IPS-11a (cell line): ENCODE measurements around the gene MRPL55.
A peak's percentile ranks its signal among the peaks of the same experiment; 100 is the strongest.
"Not testable (repeated sequence)": the region's sequence is repeated elsewhere in the genome, so short reads cannot be mapped to it uniquely, and the experiment has no call there.

Experiments
- H3K4me3 ChIP-seq: one replicate; pipeline ENCODE4 v1.5.1; 2013; ENCODE audit warnings: low read depth, low read length, control low read depth

MRPL55 gene

GRCh38 chr1:228125185-228125584 is 16.1 kb upstream of the MRPL55 start:
- no peak overlapping the region for H3K4me3 ChIP-seq

DNA sequence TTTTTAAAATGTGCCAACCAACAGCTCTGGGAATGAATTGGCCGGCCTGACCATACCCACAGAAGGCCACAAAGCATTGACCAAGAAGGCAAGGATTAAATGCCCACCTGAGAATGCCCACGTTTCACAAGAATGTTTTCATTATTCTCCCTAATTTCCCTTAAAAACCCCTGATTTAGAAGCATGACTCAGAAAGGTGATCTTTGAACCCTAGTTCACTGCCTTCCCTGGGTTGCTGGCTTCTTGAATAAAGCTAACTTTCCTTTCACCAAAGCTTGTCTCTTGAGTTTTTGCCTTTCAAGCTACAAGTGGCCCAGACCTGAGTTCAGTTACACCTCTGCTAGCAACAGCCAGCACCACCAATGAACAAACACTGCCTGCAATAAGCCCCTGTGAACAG is 14.4 kb upstream of the MRPL55 start:
- no peak overlapping the region for H3K4me3 ChIP-seq

DNA sequence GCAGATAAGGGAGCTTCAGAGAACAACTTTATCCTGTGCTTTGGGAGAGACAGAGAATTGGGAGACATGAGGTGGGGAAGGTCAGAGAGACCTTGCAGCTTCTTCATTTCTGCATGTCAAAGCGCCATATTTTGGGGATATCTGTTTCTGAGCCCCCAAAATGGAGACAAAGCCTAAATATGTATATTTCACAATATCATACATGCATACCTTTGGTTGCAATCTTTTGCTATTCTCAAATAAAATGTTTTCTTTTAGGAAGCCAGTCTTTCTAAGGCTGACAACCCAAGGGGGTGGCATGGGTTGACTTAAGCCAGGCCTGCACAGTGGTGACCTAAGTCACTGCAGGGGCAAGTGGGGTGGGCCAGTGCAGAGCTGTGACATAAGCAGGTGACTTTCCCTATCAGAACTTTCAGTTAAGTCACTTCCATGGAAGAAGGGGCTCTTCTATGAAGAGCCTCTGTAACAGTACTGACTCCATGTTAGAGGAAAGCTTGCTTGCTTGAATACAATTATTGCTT is 13.9 kb upstream of the MRPL55 start:
- no peak overlapping the region for H3K4me3 ChIP-seq

- no peak overlapping the region for H3K4me3 ChIP-seq
Measured at GRCh38 chr1:228120857-228121489, 11.9 kb upstream of the MRPL55 start.

DNA sequence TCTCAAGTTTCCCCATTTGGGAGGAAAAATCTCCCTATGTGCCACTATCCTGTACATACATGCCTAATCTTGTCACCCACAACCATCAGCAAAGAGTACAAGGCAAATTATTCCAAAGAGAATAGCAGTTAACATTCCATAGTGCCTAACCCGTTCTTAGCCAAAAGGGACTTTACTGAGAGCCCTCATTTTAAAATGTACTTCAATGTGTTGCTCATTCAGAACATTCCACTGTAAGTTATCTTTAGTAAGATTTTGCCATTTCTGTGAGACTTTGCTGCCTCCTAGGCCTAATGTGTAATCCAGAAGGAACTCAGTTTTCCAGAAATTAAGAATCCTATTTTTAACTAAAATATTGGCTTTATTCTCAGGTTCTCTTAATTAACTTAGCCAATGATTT is 11.3 kb upstream of the MRPL55 start:
- H3K4me3 ChIP-seq, result no peak overlapping the region

DNA sequence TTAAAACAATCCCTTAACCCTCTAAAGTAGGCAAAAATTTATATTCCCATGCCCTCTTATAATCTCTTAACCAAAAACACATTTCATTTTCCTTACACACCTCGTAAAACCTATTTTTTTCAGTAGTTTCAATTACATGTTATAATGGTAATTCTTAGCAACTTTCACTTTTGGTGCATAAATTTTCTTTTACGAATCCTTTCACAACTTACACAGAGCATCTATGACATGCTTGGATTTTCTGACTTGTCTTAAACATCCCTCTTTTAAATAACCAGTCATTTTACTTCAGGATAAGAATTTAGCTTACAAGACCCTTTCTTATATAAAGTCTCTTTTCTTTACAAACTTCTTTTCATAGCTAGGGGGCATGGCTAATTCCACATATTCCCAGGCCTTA is 8.9 kb upstream of the MRPL55 start:
- no peak overlapping the region for H3K4me3 ChIP-seq

GRCh38 chr1:228117335-228117734 is 8.2 kb upstream of the MRPL55 start:
- no peak overlapping the region for H3K4me3 ChIP-seq

- no peak overlapping the region for H3K4me3 ChIP-seq
Measured at GRCh38 chr1:228114827-228115226, 5.7 kb upstream of the MRPL55 start.

GRCh38 chr1:228112617-228113016 is 3.5 kb upstream of the MRPL55 start:
- H3K4me3 ChIP-seq, result no peak overlapping the region

- no peak overlapping the region for H3K4me3 ChIP-seq
Measured at GRCh38 chr1:228112167-228112566, 3.1 kb upstream of the MRPL55 start.

- not testable (repeated sequence) for H3K4me3 ChIP-seq
Measured at GRCh38 chr1:228111315-228111714, 2.2 kb upstream of the MRPL55 start.

DNA sequence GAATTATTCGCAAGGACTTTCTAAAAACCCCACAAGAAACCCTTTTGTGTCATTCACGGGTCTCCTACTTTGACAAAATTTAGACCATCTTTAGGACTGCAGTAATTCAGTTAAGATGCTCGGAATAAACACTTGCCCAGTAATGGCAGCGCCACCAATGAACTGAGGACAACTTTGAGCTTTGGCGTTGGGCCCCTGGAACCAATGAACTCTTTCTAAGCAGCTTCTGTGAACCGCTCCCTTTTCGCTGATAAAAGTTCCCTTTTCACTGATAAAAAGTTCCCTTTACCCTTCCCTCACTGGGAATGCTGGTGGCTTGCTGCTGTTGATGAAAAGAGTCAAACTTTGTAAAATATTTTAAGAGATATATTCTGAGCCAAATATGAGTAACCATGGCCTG is 1.5 kb upstream of the MRPL55 start:
- no peak overlapping the region for H3K4me3 ChIP-seq

GRCh38 chr1:228109962-228110488 is 926 bp upstream of the MRPL55 start:
- H3K4me3 ChIP-seq, result peak overlapping the region; percentile 97

DNA sequence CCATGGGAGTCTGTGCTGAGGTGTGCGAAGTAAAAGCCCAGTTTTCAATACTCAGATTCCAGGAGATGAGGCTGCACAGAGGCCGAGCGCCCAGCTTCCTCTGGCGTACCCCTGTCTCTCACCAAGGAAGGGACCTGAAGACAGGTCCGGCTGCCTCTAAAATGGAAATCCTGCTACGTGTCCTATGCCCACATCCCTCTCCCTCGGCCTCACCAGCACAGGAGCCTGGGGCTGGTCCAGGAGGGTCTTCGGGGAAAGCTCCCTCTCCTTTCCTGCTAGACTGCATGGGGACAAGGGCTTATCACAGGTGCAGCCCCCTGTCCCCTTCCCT is 392 bp downstream of the MRPL55 start:
- peak overlapping the region; percentile 97 for H3K4me3 ChIP-seq

DNA sequence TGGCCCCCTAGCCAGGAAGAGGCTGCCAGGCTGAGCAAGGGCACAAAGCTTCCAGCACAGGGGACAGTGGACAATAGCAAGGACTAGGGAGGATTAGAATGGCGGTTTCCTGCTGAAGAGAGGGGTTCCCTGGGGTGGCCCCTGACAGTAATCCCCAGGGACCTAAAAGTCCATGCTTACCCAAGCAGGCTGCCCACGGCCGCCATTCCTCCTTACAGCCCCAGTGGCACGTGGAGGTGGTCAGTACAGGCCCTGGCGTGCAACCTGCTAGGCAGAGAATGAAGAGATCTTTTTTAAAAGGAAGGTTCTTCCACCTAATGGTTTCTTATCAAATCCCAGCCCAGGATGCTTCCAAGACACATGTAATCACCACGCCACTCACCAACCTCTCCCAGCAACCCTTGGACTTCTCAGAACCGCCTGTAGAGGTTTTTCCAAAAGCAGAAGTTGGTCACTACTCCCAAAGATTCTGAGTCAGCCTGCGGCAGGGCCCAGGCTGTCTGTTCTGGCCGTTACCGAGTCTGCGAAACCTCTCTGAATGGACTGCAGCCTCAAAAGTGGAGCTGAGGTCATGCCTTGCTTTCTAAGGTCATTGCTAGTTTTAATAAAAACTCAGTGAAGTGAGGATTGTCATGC is 926 bp downstream of the MRPL55 start:
- peak overlapping the region; percentile 97 for H3K4me3 ChIP-seq

DNA sequence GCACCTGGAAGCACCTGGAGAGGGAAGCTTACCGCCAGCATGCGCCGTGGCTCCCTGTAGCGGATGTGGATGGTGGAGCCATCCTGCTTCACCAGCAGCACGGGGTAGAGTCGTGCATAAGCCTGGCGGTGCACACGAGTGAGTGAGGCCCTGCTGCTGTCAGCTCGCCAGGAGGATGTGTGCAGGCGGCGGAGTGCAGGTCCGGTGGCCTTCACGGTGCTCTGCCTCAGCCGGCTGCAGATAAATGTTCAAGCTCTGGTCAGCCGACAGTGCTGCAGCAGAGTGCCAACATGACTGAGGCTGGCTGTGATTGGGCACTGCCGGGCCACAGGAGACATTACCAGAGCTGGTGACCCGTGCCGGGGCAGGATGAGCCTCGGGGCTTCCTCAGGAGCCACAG is 1.5 kb downstream of the MRPL55 start:
- H3K4me3 ChIP-seq, result no peak overlapping the region

GRCh38 chr1:228106800-228107054 is 2.4 kb downstream of the MRPL55 start:
- no peak overlapping the region for H3K4me3 ChIP-seq

DNA sequence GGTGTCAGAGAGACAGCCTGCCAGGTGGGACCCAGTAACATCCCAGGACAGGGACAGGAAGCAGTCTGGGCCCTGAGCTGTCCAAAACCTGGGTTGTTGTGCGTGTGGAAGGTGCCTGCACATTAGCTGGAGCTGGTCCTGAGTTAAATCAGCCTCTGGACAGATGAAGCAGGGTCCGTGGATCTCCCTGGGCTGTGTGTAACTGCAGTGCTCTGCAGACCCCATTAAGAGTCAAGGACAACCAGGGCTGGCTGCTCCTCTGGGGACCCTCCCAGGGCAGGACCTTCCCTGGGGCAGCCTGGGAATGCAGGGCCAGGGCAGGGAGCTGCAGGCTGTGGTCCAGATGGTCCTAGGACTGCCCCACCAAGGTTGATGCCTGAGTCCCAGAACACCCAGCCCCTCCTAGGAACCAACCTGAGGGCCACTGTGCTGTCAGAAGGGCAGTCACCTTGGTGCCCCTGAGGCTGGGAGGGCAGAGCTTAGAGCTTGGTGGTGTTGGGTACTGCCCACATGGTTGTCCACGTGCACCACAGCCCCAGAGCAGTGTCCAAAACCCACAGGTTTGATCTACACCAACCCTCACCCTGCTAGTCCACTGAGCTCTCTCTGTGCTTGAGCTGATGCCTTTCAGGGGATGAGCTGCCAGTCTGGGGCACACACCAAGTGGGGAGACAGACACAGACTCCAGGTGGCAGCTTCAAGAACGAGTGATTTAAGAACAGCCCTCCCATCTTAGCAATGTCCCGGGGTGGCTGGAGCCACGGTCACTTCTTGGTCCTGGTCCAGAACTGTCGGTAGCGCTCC is 2.9 kb downstream of the MRPL55 start:
- no peak overlapping the region for H3K4me3 ChIP-seq

- no peak overlapping the region for H3K4me3 ChIP-seq
Measured at GRCh38 chr1:228105270-228105995, 3.7 kb downstream of the MRPL55 start.

GRCh38 chr1:228104526-228105269 is 4.4 kb downstream of the MRPL55 start:
- H3K4me3 ChIP-seq, result no peak overlapping the region
